Neuron (in vitro differentiated cells): ENCODE measurements around the gene PRKCH.

Source experiments
- H2AFZ ChIP-seq: one replicate; pipeline ENCODE4 v1.6.1; 2013; ENCODE audit warnings: low read depth, mild to moderate bottlenecking, inconsistent platforms, low read length, moderate library complexity
- H3K27me3 ChIP-seq: one replicate; pipeline ENCODE4 v1.6.1; 2013; ENCODE audit warnings: low read length; ENCODE audit not compliant: insufficient read depth
- H3K36me3 ChIP-seq: one replicate; pipeline ENCODE4 v1.6.1; 2013; ENCODE audit warnings: low read length; ENCODE audit not compliant: insufficient read depth
- H3K4me1 ChIP-seq: one replicate; pipeline ENCODE4 v1.6.1; 2013; ENCODE audit warnings: low read length; ENCODE audit not compliant: insufficient read depth
- H3K4me3 ChIP-seq: 2 replicates; pipeline ENCODE4 v1.5.1; 2013; ENCODE audit warnings: mild to moderate bottlenecking, low read length, moderate library complexity
- H3K9me3 ChIP-seq: one replicate; pipeline ENCODE4 v1.6.1; 2013; ENCODE audit warnings: low read length

Gene PRKCH

GRCh38 chr14:61346221-61346620 lies 24.8 kb downstream of the PRKCH start:
- Histone ChIP-seq H3K9me3 (no peaks in the 10 kb centered on the region), H3K27me3 (no peaks in the 10 kb centered on the region), H3K36me3 (no peaks in the 10 kb centered on the region), H3K4me3 (no peak overlapping the region), H3K4me1 (no peaks in the 10 kb centered on the region), H2AFZ (no peak overlapping the region)

DNA sequence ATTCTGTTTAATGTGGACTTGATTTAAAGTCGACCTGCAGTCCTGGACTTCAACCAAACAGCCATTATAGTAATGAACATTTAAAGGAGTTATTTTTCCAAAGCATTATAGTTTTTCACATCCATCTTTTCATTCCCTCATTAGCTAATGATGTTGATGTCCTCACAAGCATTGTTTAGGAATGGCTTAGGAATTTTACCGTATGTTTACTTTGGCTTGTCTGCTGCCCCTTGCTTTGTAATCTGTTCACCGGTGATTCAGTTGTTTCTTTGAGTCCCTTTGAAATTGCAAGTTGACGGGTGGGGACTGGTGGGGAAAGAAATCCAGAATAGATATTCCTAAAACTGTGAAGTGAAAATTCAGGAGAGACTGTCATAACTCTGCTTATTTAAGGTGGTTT lies 25.4 kb downstream of the PRKCH start:
- no peaks in the 10 kb centered on the region for H3K4me1 ChIP-seq
- H3K27me3 ChIP-seq: no peaks in the 10 kb centered on the region
- H3K4me3 ChIP-seq: no peak overlapping the region

DNA sequence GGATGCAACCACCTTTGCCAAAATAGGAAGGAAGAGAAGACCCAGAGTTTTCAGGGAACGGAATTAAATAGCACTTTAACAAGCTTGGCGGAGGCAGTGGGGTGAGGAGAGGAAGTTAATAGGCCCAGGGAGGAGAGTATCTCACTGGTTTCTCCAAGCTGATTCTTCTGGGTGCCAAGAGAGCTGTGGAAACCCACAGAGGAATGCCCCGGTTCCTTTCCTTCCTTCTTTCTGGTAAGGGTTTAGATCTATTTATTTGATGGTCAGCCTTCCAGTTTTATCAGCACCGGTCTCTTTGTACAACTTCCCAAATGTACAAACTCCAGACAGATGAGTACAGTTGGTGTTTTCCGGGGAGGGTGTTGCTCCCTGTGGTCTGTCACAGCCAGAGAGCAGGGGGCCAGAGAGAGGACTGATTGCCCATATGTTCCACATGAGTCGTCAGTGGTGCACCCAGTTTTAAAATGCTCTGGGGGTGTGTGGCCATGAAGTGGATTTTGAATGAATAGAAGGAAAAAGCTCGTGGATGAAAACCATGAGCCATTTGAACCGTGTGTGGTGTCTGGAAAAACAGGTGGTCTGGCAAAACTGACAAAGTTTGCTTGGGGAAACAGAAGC lies 26.6 kb downstream of the PRKCH start:
- Histone ChIP-seq H3K4me3 (no peak overlapping the region), H3K36me3 (no peaks in the 10 kb centered on the region), H3K4me1 (no peaks in the 10 kb centered on the region), H3K9me3 (no peaks in the 10 kb centered on the region), H3K27me3 (no peaks in the 10 kb centered on the region), H2AFZ (no peak overlapping the region)

More for the DNA sequence above, 25.4 kb downstream of the PRKCH start:
- H3K9me3 ChIP-seq: no peaks in the 10 kb centered on the region
- H2AFZ ChIP-seq: no peak overlapping the region
- no peaks in the 10 kb centered on the region for H3K36me3 ChIP-seq

GRCh38 chr14:61350427-61351270 lies 29.3 kb downstream of the PRKCH start:
- H3K4me3 ChIP-seq: no peak overlapping the region
- no peaks in the 10 kb centered on the region for H3K36me3 ChIP-seq
- H3K9me3 ChIP-seq: no peaks in the 10 kb centered on the region
- H3K4me1 ChIP-seq: no peaks in the 10 kb centered on the region
- H3K27me3 ChIP-seq: no peaks in the 10 kb centered on the region
- no peak overlapping the region for H2AFZ ChIP-seq

- no peaks in the 10 kb centered on the region for H3K4me1 ChIP-seq
These were observed 30.1 kb downstream of the PRKCH start for GRCh38 chr14:61351477-61351876.

DNA sequence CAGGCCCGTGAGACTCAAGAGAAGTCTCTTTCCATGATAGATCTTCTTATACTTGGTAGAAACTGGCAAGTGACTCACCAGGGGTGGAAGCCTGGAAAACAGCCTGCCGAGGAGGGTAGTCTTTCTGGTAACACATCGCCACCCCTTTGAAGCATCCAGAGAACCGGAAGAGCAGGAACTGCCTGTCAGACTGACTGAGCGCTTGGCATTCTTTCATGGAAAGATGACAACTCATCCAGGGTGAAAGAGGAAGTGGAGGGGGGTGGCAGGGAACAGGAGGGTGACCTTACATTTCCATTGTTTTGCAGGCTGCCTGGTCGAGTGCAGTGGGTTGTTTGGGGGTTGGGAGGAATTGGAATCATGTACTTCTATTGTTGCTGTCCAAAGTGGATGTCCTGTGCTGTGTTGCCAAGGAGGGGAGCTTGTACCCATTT lies 34.5 kb downstream of the PRKCH start:
- H2AFZ ChIP-seq: peak overlapping the region; percentile 76
- H3K36me3 ChIP-seq: no peaks in the 10 kb centered on the region
- H3K27me3 ChIP-seq: no peaks in the 10 kb centered on the region
- no peaks in the 10 kb centered on the region for H3K4me1 ChIP-seq
- H3K4me3 ChIP-seq: no peak overlapping the region
- H3K9me3 ChIP-seq: no peaks in the 10 kb centered on the region

More at GRCh38 chr14:61351477-61351876, 30.1 kb downstream of the PRKCH start:
- no peak overlapping the region for H3K4me3 ChIP-seq
- no peak overlapping the region for H2AFZ ChIP-seq
- no peaks in the 10 kb centered on the region for H3K36me3 ChIP-seq
- no peaks in the 10 kb centered on the region for H3K9me3 ChIP-seq
- no peaks in the 10 kb centered on the region for H3K27me3 ChIP-seq

GRCh38 chr14:61357123-61357522 lies 35.7 kb downstream of the PRKCH start:
- no peaks in the 10 kb centered on the region for H3K4me1 ChIP-seq
- no peak overlapping the region for H2AFZ ChIP-seq
- H3K36me3 ChIP-seq: no peaks in the 10 kb centered on the region
- H3K27me3 ChIP-seq: no peaks in the 10 kb centered on the region
- H3K4me3 ChIP-seq: no peak overlapping the region
- no peaks in the 10 kb centered on the region for H3K9me3 ChIP-seq

DNA sequence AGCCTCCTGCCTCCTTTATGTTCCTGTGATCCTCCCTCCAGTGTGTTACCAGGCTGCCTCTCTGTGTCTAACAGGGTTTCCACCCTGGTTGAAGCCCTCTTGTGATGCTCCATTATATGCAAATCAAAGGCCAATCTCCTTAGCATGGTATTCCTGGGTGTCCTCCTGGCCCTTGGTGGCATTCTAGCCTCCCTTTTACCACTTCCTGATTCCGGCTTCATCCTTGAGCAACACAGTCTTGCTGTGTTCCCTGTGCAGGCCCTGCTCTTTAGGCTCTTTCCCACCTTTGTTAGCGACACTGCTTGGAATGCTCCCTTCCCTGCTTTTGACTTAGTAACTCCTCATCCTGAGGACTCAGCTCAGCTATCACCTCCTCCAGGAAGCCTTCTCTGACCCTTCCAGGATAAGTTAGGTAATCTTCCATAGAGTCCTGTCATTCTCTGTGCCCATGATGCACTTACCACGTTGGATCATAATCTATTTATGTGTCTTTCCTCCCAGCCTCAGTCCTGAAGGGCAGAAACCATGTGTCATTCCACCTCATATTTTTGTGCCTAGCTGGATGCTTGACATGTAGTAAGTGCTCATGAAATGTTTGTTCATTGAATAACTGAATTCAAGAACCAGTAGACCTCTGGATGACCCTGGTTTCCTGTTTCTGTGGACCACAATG lies 37.3 kb downstream of the PRKCH start:
- H3K9me3 ChIP-seq: no peaks in the 10 kb centered on the region
- no peak overlapping the region for H3K4me3 ChIP-seq
- H2AFZ ChIP-seq: no peak overlapping the region
- no peaks in the 10 kb centered on the region for H3K27me3 ChIP-seq
- H3K36me3 ChIP-seq: no peaks in the 10 kb centered on the region
- H3K4me1 ChIP-seq: no peaks in the 10 kb centered on the region

GRCh38 chr14:61360796-61361525 lies 39.6 kb downstream of the PRKCH start:
- Histone ChIP-seq H3K4me1 (no peaks in the 10 kb centered on the region), H3K36me3 (no peaks in the 10 kb centered on the region), H3K27me3 (no peaks in the 10 kb centered on the region), H3K9me3 (no peaks in the 10 kb centered on the region), H2AFZ (no peak overlapping the region), H3K4me3 (no peak overlapping the region)

DNA sequence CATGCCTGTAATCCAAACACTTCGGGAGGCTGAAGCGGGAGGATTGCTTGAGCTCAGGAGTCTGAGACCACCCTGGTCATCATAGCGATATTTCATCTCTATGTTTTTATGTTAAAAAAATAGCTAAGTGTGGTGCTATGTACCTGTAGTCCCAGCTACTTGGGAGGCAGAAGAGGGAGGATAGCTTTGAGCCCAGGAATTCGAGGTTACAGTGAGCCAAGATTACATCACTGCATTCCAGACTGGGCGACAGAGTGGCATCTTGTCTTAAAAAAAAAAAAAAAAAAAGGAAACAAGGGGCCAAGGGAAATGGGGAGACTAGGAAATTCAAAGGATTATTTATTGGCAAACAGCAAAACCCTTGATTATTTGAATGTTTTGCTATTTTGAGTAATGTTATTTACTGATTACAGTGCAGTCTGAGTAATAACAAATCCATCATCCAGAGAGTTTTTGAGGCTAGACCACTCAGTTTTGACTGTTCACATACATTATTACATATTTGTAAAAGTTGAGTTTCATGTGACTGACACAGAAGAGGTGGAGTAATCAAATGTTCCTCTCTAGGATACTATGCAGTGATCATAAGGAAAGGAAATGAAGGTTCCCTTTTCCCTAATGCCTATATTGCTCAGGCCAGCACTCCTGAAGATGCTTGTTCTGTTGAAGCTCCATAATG lies 40.8 kb downstream of the PRKCH start:
- Histone ChIP-seq H2AFZ (no peak overlapping the region), H3K4me3 (no peak overlapping the region), H3K36me3 (no peaks in the 10 kb centered on the region), H3K4me1 (no peaks in the 10 kb centered on the region), H3K9me3 (no peaks in the 10 kb centered on the region), H3K27me3 (no peaks in the 10 kb centered on the region)

DNA sequence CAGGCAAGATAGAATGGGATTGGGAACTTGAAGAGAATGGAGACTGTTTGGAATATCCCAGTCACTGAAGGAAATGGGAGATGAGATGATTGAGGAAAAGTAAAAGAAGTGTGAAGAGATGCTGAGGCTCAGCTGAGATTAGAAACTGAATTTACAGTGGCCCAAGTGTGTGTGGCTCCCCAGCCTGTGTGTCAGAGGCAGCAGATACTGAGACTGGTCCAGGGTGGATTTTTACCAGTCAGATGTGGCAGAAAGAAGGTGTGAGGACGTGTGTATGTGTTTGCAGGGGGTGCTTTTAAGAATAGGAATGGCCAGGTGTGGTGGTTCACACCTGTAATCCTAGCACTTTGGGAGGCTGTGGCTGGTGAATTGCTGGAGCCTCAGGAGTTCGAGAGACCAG lies 42.9 kb downstream of the PRKCH start:
- H3K4me1 ChIP-seq: no peaks in the 10 kb centered on the region
- H3K27me3 ChIP-seq: no peaks in the 10 kb centered on the region
- no peak overlapping the region for H2AFZ ChIP-seq
- H3K9me3 ChIP-seq: no peaks in the 10 kb centered on the region
- no peak overlapping the region for H3K4me3 ChIP-seq
- H3K36me3 ChIP-seq: no peaks in the 10 kb centered on the region

DNA sequence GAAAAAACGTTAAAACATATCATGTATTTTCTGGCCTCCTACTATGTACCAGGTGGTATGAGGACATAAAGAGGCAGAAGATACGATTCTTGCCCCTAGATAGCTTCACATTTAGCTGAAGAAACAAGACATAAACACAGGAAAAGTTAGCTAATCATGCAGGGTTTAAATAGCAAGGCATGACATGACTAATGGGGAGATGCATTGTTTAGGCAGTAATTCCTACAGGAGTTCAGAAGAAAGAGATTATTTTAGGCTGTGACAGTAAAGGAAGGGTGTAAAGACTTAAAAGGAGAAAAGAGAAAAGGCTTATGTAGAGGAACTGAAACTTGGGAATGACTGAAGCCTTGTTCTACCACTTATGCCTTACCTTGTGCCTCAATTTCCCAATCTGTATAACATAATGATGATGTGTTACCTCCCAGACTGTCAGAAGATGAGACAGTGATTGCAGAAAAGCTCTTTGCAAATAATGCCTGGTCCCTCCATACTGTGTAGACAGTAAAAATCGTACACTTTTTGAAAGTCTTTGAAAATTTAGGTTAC lies 44.4 kb downstream of the PRKCH start:
- H3K9me3 ChIP-seq: no peaks in the 10 kb centered on the region
- no peak overlapping the region for H3K4me3 ChIP-seq
- no peaks in the 10 kb centered on the region for H3K36me3 ChIP-seq
- H3K4me1 ChIP-seq: no peaks in the 10 kb centered on the region
- H2AFZ ChIP-seq: no peak overlapping the region
- H3K27me3 ChIP-seq: no peaks in the 10 kb centered on the region
